K562 (cell line): ENCODE measurements around the gene BLTP3B.
"Not testable (repeated sequence)": the region's sequence is repeated elsewhere in the genome, so short reads cannot be mapped to it uniquely, and the experiment has no call there.

Experiments used
- ATF7 ChIP-seq: fragments of 450-650 bp; IDR thresholded peaks from 2 replicates; pipeline ENCODE4 v1.7.1; 2014; ENCODE audit warnings: mild to moderate bottlenecking, moderate library complexity
- MYC ChIP-seq, 2 experiments: fragments of 250-450 bp in 1 of 2; sonication (Bioruptor Pico) in 1 of 2; IDR thresholded peaks; 2 replicates each; pipeline versions ENCODE4 v1.5.1 to v1.6.1; 2012 to 2021; ENCODE audit warnings: low read depth in 2 of 2, borderline replicate concordance in 1 of 2, improper control_type of control experiment in 1 of 2, low read length in 1 of 2, mild to moderate bottlenecking in 1 of 2, moderate library complexity in 1 of 2
- NFE2L1 ChIP-seq: fragments of 450-650 bp; IDR thresholded peaks from 2 replicates; pipeline ENCODE4 v1.6.1; 2016; ENCODE audit warnings: missing genetic modification characterization, low read depth, mild to moderate bottlenecking, missing compliant biosample characterization, moderate library complexity, borderline replicate concordance
- SMAD1 ChIP-seq: fragments of 150-350 bp; IDR thresholded peaks from 2 replicates; pipeline ENCODE4 v1.6.1; 2014; ENCODE audit warnings: low read length, low read depth; ENCODE audit not compliant: partially characterized antibody

- TF ChIP-seq SMAD1; NFE2L1 (tag); MYC (IDR thresholded peaks at IDR 0.05; ENCODE audit: low read depth, low read length); MYC (CRISPR knock-in tag; IDR thresholded peaks at IDR 0.05; ENCODE audit: borderline replicate concordance, low read depth); ATF7: not testable (repeated sequence)
Measured at GRCh38 chr12:100188888-100189635, 46.4 kb upstream of the BLTP3B start.
